CD4-positive, alpha-beta memory T cell (primary cell): Measurements from ENCODE around the gene ITPR2. TPM values are rescaled to one million over a fixed set of nuclear protein-coding genes. Genes with fewer than 3 reads are reported as not detected.

Source experiments
- CTCF ChIA-PET: fragments of 350-600 bp; sonication (Branson Sonifier 250); formaldehyde crosslinking; loops from one replicate; lab custom pipeline; 2021; ENCODE audit warnings: inconsistent platforms; ENCODE audit not compliant: partially characterized antibody; lab: Charles Lee
- POLR2A ChIA-PET: fragments of 350-600 bp; sonication (Branson Sonifier 250); formaldehyde crosslinking; loops from one replicate; lab custom pipeline; 2021; ENCODE audit not compliant: partially characterized antibody; lab: Charles Lee
- DNase-seq, 5 donors: peaks; one replicate each; pipeline versions ENCODE4 v3.0.0 to v3.0.0-alpha.2; 2020 to 2022; ENCODE audit warnings: mixed read lengths in 1 of 5
- H3K27ac ChIP-seq: one replicate; pipeline ENCODE4 v1.7.0; 2013; ENCODE audit warnings: low read depth, low read length
- H3K27me3 ChIP-seq: 2 replicates; pipeline ENCODE4 v1.7.0; 2013; ENCODE audit warnings: mild to moderate bottlenecking, low read length, moderate library complexity; ENCODE audit not compliant: insufficient read depth
- H3K36me3 ChIP-seq: 2 replicates; pipeline ENCODE4 v1.7.0; 2013; ENCODE audit warnings: mild to moderate bottlenecking, low read length, moderate library complexity; ENCODE audit not compliant: insufficient read depth
- H3K4me1 ChIP-seq: 2 replicates; pipeline ENCODE4 v1.7.0; 2013; ENCODE audit warnings: mild to moderate bottlenecking, low read length, moderate library complexity; ENCODE audit not compliant: insufficient read depth
- H3K4me3 ChIP-seq, 2 donors: one replicate each; pipeline ENCODE4 v1.7.0; 2013; ENCODE audit warnings: low read length in 2 of 2, mild to moderate bottlenecking in 1 of 2
- H3K9me3 ChIP-seq, 2 donors: one replicate each; pipeline ENCODE4 v1.7.0; 2013; ENCODE audit warnings: low read length in 2 of 2, control low read depth in 1 of 2; ENCODE audit not compliant: control insufficient read depth in 1 of 2
- H3K27ac Mint-ChIP-seq, 7 donors: one replicate each; pipeline ENCODE4 v1.8.0; 2020 to 2021; ENCODE audit warnings: mixed read lengths in 7 of 7, mild to moderate bottlenecking in 6 of 7, inconsistent platforms in 3 of 7, moderate library complexity in 3 of 7
- H3K27me3 Mint-ChIP-seq, 2 donors: one replicate each; pipeline ENCODE4 v1.8.0; 2020 to 2021; ENCODE audit warnings: mixed read lengths in 2 of 2
- H3K36me3 Mint-ChIP-seq, 2 donors: one replicate each; pipeline ENCODE4 v1.8.0; 2020 to 2021; ENCODE audit warnings: mixed read lengths in 2 of 2, inconsistent platforms in 1 of 2, mild to moderate bottlenecking in 1 of 2
- H3K4me1 Mint-ChIP-seq, 4 donors: one replicate each; pipeline ENCODE4 v1.8.0; 2020 to 2021; ENCODE audit warnings: mixed read lengths in 4 of 4, mild to moderate bottlenecking in 1 of 4
- H3K4me3 Mint-ChIP-seq, 8 donors: one replicate each; pipeline ENCODE4 v1.8.0; 2020 to 2021; ENCODE audit warnings: mixed read lengths in 8 of 8, mild to moderate bottlenecking in 7 of 8, moderate library complexity in 6 of 8, inconsistent platforms in 3 of 8
- H3K9me3 Mint-ChIP-seq, 8 donors: one replicate each; pipeline ENCODE4 v1.8.0; 2020 to 2021; ENCODE audit warnings: mixed read lengths in 8 of 8, mild to moderate bottlenecking in 5 of 8, inconsistent platforms in 3 of 8, moderate library complexity in 1 of 8
- intact Hi-C: fragments of 100-400 bp; cut with micrococcal nuclease; formaldehyde crosslinking; loops from one replicate; pipeline ENCODE4 v1.15.1; 2023
- polyA plus RNA-seq, 2 donors: library from polyadenylated mRNA; unstranded; fragments of 300-500 nt; fragmentation: Illumina TruSeq; gene quantifications; one replicate each; pipeline ENCODE4 v1.2.3, GENCODE V29; 2021
- total RNA-seq, 2 experiments: library from RNA; stranded (reverse); gene quantifications; one replicate each; pipeline ENCODE4 v1.2.3, GENCODE V29; 2021

Gene ITPR2
- total and polyA plus RNA-seq, 4 experiments from 2014 or later, result 4.7 to 55.6 (median 34.1) TPM

GRCh38 chr12:26750531-26751175 lies 82.3 kb downstream of the ITPR2 start:
- Histone ChIP-seq H3K27me3 (no peaks in the 10 kb centered on the region), H3K27ac (no peak overlapping the region), H3K9me3 (no peaks in the 10 kb centered on the region), H3K36me3 (no peaks in the 10 kb centered on the region), H3K4me3 (no peak overlapping the region), H3K4me1 (peaks cover 25% of the 10 kb centered on the region)
- H3K27ac Mint-ChIP-seq, result no peak overlapping the region
- no peak for DNase-seq
- peak overlapping the region in 2 of 8 donors; percentile 1 to 52 for H3K4me3 Mint-ChIP-seq
- intact Hi-C loops, result no loop called here
- peaks cover 39 to 55% (median 46%) of the 10 kb centered on the region in 4 donors for H3K4me1 Mint-ChIP-seq
- H3K9me3 Mint-ChIP-seq, result peaks cover 0 to 14% (median 3%) of the 10 kb centered on the region in 8 donors
- peaks cover 5 to 18% of the 10 kb centered on the region in 2 donors for H3K36me3 Mint-ChIP-seq
- H3K27me3 Mint-ChIP-seq, result no peaks in the 10 kb centered on the region
- CTCF ChIA-PET, result no interaction called here
- POLR2A ChIA-PET, result no interaction called here

DNA sequence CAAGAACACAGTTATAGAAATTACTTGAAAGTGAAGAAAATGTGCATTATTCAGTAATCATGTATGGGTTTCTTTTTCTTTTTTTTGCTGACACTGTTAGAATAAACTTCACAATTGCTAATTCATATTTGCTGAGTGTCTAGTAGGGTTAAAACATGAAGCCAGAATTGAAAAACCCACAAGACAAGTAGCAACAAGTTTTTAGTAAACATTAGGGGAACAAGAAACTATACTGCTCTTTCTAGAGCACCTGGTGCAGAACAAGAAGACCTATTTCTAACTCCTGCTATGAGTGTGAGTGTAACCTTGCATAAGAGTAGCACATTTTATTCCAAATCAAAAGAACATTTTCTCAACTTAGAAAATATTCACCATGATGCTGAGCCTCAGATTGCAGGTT lies 83.2 kb downstream of the ITPR2 start:
- Mint-ChIP-seq H3K27ac (peak overlapping the region in 2 of 7 donors; percentile 30 to 63), H3K4me3 (peak overlapping the region in 2 of 8 donors; percentile 13 to 35), H3K27me3 (no peaks in the 10 kb centered on the region), H3K9me3 (peaks cover 0 to 10% (median 3%) of the 10 kb centered on the region in 8 donors), H3K36me3 (peaks cover 4 to 15% of the 10 kb centered on the region in 2 donors), H3K4me1 (peaks cover 39 to 55% (median 46%) of the 10 kb centered on the region in 4 donors)
- Histone ChIP-seq H3K9me3 (no peaks in the 10 kb centered on the region), H3K4me3 (no peak overlapping the region), H3K36me3 (no peaks in the 10 kb centered on the region), H3K4me1 (peaks cover 25% of the 10 kb centered on the region), H3K27me3 (no peaks in the 10 kb centered on the region), H3K27ac (no peak overlapping the region)
- ChIA-PET POLR2A (no interaction called here), CTCF (no interaction called here)
- intact Hi-C loops, result no loop called here
- no peak for DNase-seq

DNA sequence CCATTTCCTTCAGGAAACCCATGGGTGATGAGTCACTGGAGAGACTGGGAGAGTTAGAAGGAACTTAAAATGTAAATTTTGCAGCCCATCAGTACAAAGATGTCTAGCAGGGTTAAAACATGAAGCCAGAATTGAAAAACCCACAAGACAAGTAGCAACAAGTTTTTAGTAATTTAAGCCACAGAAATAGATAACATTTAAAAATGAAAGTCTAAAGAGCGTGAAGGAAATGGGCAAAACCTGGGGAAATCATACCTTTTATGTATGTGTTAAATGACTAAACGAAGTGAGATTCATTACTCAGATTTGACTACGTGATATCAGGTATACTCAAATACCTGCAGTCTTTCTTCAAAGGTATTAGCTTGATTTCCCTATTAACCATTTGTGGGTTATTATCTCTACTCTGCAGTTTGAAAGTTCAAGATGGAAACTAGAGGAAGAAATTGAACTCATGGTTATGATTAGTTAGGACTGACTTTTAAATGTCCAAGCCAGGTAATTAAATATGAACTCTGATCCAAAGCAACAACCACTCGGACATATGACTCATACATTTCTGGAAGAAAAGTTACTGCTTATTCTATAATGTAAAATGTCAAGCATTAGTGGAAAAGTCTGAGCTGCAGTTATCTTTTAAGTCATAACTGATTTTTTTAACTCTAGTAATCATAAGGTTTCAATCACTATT lies 84.1 kb downstream of the ITPR2 start:
- Histone ChIP-seq H3K36me3 (no peaks in the 10 kb centered on the region), H3K9me3 (no peaks in the 10 kb centered on the region), H3K4me1 (peaks cover 25% of the 10 kb centered on the region), H3K27me3 (no peaks in the 10 kb centered on the region), H3K27ac (no peak overlapping the region), H3K4me3 (no peak overlapping the region)
- intact Hi-C loops, result no loop called here
- no peaks in the 10 kb centered on the region for H3K27me3 Mint-ChIP-seq
- CTCF ChIA-PET, result no interaction called here
- H3K9me3 Mint-ChIP-seq, result peaks cover 0 to 4% (median 0%) of the 10 kb centered on the region in 8 donors
- peaks cover 4 to 14% of the 10 kb centered on the region in 2 donors for H3K36me3 Mint-ChIP-seq
- H3K4me3 Mint-ChIP-seq, result peak overlapping the region in 5 of 8 donors; percentile 6 to 45 (median 33)
- H3K4me1 Mint-ChIP-seq, result peaks cover 43 to 61% (median 50%) of the 10 kb centered on the region in 4 donors
- POLR2A ChIA-PET, result no interaction called here
- peak overlapping the region in 4 of 7 donors; percentile 12 to 54 (median 34) for H3K27ac Mint-ChIP-seq
- no peak for DNase-seq

DNA sequence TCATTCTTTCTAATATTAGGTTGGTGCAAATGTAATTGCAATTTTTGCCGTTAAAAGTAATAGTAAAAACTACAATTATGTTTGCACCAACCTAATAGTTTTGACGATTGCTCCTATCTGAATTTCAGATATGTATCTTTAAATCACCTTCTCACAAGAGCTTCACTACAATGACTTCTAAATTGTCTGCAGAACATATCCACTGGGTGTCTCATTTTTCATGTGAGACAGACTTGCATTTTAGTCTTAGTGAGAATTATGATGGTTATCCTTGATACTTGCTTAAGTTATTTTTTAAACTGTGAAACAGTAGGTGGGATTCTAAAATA lies 84.6 kb downstream of the ITPR2 start:
- H3K27me3 Mint-ChIP-seq, result no peaks in the 10 kb centered on the region
- no peaks in the 10 kb centered on the region for H3K9me3 ChIP-seq
- H3K9me3 Mint-ChIP-seq, result peaks cover 0 to 3% (median 0%) of the 10 kb centered on the region in 8 donors
- no peaks in the 10 kb centered on the region for H3K36me3 ChIP-seq
- peak overlapping the region in 3 of 7 donors; percentile 4 to 54 (median 12) for H3K27ac Mint-ChIP-seq
- no peak for DNase-seq
- peaks cover 5 to 11% of the 10 kb centered on the region in 2 donors for H3K36me3 Mint-ChIP-seq
- ChIA-PET POLR2A (interaction anchor here (0.5 kb wide), 1 partner anchor 16 kb away, joined by 3 read pairs; no protein-coding TSS in a partner anchor), CTCF (no interaction called here)
- H3K4me3 ChIP-seq, result no peak overlapping the region
- H3K27ac ChIP-seq, result no peak overlapping the region
- peaks cover 44 to 59% (median 53%) of the 10 kb centered on the region in 4 donors for H3K4me1 Mint-ChIP-seq
- intact Hi-C loops, result no loop called here
- H3K27me3 ChIP-seq, result no peaks in the 10 kb centered on the region
- H3K4me1 ChIP-seq, result peaks cover 25% of the 10 kb centered on the region
- peak overlapping the region in 5 of 8 donors; percentile 6 to 45 (median 33) for H3K4me3 Mint-ChIP-seq

GRCh38 chr12:26746121-26746714 lies 86.8 kb downstream of the ITPR2 start:
- no peaks in the 10 kb centered on the region for H3K27me3 ChIP-seq
- Mint-ChIP-seq H3K4me1 (peaks cover 45 to 62% (median 54%) of the 10 kb centered on the region in 4 donors), H3K4me3 (no peak overlapping the region), H3K27ac (peak overlapping the region in 1 of 7 donors; percentile 9), H3K27me3 (no peaks in the 10 kb centered on the region), H3K36me3 (peaks cover 13 to 22% of the 10 kb centered on the region in 2 donors), H3K9me3 (peaks cover 0 to 10% (median 4%) of the 10 kb centered on the region in 8 donors)
- H3K4me3 ChIP-seq, result no peak overlapping the region
- peaks cover 25% of the 10 kb centered on the region for H3K4me1 ChIP-seq
- H3K27ac ChIP-seq, result no peak overlapping the region
- ChIA-PET POLR2A (no interaction called here), CTCF (no interaction called here)
- DNase-seq, result no peak
- no peaks in the 10 kb centered on the region for H3K36me3 ChIP-seq
- no peaks in the 10 kb centered on the region for H3K9me3 ChIP-seq
- intact Hi-C loops, result no loop called here

GRCh38 chr12:26744697-26745440 lies 88.1 kb downstream of the ITPR2 start:
- Histone ChIP-seq H3K36me3 (no peaks in the 10 kb centered on the region), H3K9me3 (no peaks in the 10 kb centered on the region), H3K27ac (no peak overlapping the region), H3K4me3 (no peak overlapping the region), H3K4me1 (peaks cover 16% of the 10 kb centered on the region), H3K27me3 (no peaks in the 10 kb centered on the region)
- H3K9me3 Mint-ChIP-seq, result peaks cover 4 to 21% (median 10%) of the 10 kb centered on the region in 8 donors
- POLR2A ChIA-PET, result no interaction called here
- H3K4me1 Mint-ChIP-seq, result peaks cover 35 to 53% (median 45%) of the 10 kb centered on the region in 4 donors
- H3K4me3 Mint-ChIP-seq, result no peak overlapping the region
- no peaks in the 10 kb centered on the region for H3K27me3 Mint-ChIP-seq
- intact Hi-C loops, result no loop called here
- CTCF ChIA-PET, result no interaction called here
- peaks cover 20 to 36% of the 10 kb centered on the region in 2 donors for H3K36me3 Mint-ChIP-seq
- DNase-seq, result no peak
- no peak overlapping the region for H3K27ac Mint-ChIP-seq
